GM19463 (cell line): Measurements from ENCODE around the gene MDH1.
"Not testable (repeated sequence)": the region's sequence is repeated elsewhere in the genome, so short reads cannot be mapped to it uniquely, and the experiment has no call there.

ENCODE experiments used
- ATAC-seq: cut with Tn5 transposase; IDR thresholded peaks from one replicate; pipeline ENCODE4 v1.9.1; 2021; ENCODE audit warnings: mild to moderate bottlenecking, moderate library complexity; ENCODE audit not compliant: unreplicated experiment

The MDH1 gene

DNA sequence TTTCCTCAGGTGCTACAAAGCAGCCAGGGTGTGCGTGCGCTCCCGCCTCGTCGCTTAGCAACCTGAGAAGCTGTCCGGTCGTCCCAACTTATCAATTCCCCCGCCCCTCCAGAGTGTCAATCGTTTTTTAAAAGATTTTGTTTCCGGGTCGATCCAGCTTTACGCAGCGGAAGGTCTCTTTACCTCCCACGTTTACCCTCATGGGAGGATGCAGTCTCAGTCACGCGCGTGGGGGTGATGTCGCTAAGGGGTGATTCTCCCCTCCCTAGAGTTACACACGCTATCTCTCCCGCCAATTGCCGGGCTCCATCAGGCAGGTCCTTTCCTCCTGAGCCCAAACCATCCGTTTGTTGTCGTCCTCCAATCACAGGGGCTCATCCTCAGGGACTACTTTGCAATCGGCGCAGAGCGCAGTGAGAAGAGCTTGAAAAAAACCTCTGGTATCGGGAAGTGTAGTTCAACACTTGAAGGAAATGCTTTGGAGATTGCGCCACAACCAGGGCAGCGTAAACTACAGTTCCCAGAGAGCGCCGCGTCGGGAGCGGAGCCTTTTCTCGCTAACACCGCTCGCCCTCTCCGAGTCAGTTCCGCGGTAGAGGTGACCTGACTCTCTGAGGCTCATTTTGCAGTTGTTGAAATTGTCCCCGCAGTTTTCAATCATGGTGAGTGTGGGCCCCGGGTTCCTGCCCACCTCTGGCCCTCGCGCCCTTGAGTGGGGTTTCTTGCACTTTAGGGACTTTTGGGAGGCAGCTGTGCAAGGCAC, at the start of gene MDH1, which contains the start of gene WDPCP:
Gene MDH1, plus strand, starts transcription at position 579 of the 763 bp plus-strand sequence. Its CDS starts 81 bp downstream, at position 660.
Gene WDPCP, minus strand, starts transcription at position 93 of the 763 bp plus-strand sequence. CDS start 206 bp downstream, outside the sequence.
- peak; percentile 85 for ATAC-seq

GRCh38 chr2:63539416-63540162, 49.2 kb upstream of the MDH1 start:
- no peak for ATAC-seq

DNA sequence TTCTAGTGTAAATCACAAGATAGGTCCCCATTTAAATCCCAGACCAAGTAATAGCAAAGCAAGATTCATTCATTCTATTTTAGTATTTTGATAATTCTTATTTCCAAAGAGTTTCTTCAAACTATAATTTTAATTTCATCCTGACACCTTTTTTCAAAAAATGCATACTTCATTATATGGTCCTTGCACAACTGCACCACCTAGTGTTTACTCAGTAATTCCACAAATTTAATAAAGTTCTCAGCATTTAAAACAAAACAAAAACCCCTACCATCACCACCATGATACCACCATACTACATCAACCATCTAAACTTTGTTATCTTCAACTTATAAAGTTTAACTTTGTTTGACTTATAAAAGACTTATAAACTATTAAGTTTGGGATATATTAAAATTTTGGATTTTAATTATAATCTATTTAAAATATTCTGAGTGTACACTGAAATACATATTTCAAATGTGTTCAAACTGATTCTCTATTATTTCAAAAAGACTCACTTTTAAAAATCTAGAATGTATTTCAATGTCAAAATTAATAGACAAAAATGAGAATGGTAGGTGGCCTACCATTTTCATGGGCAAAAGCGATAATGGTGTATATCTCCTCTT, 44.6 kb upstream of the MDH1 start:
- no peak for ATAC-seq

DNA sequence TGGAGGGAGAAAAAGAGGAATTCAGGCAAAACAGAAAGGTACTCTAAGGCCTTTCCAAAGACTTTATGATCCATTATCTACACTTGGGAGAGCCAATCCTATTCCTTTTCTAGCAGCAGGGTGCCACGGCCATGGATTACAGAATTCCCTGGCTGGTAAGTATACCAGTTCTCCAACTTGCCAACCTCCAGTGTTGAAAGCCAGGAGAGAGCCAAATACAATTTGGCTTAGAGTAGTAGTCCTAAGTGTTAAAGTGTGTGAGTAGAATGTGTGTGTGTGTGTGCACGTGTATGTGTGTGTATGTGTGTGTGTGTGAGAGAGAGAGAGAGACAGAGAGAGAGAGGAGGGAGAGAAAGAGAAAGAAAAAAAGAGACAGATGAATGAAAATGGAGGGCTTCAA, 43.7 kb upstream of the MDH1 start:
- no peak for ATAC-seq

GRCh38 chr2:63553049-63553448, 35.7 kb upstream of the MDH1 start:
- ATAC-seq, result no peak

DNA sequence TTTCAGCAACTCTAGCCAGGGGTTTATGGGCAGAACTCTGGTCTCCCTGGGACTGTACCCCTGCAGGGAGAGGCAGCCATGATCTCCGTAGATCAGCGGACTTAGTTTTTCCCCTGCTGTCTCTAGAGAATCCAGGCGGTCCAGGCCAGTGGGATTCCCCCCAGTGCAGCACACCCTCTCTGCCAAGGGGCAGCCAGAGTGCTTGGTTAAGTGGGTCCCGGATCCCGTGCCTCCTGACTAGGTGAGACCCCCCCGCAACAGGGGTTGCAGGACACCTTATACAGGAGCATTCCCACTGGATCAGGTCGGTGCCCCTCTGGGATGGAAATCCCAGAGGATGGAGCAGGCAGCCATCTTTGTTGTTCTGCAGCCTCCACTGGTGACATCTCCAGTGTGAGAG, 33.5 kb upstream of the MDH1 start:
- ATAC-seq, result no peak

DNA sequence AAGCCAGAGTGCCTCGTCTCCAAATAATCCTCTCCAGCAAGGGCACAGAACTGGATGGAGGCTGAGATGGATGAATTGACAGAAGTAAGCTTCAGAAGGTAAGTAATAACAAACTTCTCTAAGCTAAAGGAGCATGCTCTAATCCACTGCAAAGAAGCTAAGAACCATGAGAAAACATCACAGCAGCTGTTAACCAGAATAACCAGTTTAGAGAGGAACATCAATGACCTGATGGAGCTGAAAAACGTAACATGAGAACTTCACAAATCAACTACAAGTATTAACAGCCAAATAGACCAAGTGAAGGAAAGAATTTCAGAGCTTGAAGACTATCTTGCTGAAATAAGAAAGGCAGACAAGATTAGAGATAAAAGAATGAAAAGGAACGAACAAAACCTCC, 32.8 kb upstream of the MDH1 start:
- ATAC-seq, result no peak

DNA sequence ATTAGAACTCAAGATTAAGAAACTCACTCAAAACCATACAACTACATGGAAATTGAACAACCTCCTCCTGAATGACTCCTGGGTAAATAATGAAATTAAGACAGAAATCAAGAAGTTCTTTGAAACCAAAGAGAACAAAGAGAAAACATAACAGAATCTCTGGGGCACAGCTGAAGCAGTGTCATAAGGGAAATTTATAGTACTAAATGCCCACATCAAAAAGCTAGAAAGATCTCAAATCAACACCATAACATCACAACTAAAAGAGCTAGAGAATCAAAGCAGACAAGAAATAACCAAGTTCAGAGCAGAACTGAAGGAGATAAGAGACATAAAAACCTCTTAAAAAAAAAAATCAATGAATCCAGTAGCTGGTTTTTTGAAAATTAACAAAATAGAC, 30.9 kb upstream of the MDH1 start:
- ATAC-seq, result not testable (repeated sequence)

DNA sequence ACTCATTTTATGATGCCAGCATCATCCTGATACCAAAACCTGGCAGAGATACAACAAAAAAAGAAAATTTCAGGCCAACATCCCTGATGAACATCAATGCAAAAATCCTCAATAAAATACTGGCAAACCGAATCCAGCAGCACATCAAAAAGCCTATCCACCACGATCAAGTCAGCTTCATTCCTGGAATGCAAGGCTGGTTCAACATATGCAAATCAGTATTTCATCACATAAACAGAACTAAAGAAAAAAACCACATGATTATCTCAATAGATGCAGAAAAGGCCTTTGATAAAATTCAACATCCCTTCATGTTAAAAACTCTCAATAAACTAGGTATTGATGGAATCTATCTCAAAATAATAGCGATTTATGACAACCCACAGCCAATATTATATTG, 29.8 kb upstream of the MDH1 start:
- not testable (repeated sequence) for ATAC-seq

DNA sequence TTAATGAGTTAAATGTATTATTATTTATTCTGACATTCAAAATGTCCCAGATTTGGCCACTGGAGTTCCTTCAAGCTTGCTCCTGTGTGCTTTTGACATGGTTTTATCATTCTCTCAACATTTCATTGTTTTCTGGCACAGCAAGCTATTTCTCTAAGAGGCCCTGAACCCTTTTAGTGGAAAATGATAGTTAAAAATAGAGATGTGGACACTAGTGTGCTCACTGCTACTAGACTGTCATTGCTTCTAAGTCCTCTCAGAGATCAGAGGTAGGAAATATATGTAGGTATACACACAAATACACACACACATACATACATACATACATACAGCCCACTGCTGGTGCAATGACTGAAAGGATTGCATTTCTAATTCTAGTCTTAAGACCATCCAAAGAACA, 26.0 kb upstream of the MDH1 start:
- ATAC-seq, result no peak

DNA sequence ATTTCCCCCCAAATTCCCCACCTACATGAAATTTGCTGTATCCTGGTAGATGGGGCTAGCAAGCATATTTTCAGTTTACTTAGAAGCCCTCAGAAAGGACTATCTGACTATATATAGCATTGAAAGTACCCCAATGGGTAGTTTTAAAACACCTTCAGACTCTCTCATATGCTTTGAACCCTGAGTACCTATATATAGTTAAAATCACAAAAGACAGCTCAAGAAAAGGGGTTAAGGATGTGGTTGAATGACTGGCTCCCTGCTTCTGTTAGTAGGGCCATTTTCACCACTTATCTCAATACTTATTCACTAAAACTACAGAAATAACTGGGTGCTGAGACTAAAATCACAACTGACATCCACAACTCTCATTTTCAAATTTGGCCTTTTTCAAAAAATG, 19.0 kb upstream of the MDH1 start:
- no peak for ATAC-seq

GRCh38 chr2:63571291-63571690, 17.5 kb upstream of the MDH1 start:
- no peak for ATAC-seq

DNA sequence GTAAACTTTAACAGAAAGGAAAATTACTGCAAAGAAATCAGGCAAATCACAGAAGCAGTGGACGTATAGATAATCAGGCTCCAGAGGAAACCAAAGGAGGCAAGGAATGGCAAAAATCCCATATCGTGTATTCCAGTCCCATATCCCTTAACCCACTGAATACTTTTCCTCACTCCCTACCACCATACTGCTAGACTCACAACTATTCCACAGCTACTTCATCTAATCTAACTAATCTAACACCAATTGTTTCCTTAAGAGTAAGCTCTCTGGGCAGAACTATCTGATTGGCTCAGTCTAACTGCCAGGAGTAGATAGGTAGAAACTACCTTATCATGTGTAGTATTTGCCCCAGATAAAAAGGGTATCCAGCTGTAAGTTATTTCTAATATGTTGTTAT, 16.8 kb upstream of the MDH1 start:
- no peak for ATAC-seq

DNA sequence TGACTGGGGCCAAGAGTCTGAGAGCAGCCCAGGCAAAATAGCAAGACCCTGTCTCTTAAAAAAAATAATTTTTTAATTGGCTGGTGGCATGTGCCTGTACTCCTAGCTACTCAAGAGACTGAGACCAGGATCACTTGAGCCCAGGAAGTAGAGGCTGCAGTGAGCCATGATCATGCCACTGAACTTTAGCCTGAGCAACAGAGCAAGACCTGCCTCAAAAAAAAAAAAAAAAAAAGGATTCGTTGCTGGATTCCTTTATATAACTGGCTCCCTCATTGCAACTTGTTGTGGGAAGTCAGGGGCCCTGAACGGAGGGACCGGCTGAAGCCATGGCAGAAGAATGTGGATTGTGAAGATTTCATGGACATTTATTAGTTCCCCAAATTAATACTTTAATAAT, 15.7 kb upstream of the MDH1 start:
- not testable (repeated sequence) for ATAC-seq

DNA sequence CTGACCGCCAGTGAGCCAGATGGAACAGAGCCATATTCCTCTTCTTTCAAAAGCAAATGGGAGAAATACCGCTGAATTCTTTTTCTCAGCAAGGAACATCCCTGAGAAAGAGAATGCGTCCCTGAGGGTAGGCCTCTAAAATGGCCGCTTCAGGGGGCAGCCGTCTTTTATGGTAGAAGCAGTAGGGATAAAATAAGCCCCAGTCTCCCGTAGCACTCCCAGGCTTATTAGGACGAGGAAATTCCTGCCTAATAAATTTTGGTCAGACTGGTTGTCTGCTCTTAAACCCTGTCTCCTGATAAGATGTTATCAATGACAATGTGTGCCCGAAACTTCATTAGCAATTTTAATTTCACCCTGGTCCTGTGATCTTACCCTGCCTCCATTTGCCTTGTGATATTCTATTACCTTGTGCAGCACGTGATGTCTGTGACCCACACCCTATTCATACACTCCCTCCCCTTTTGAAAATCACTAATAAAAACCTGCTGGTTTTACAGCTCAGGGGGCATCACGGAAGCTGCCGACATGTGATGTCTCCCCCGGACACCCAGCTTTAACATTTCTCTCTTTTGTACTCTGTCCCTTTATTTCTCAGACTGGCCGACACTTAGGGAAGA, 14.9 kb upstream of the MDH1 start:
- not testable (repeated sequence) for ATAC-seq

- ATAC-seq, result no peak
Observed at GRCh38 chr2:63576546-63576945, 12.2 kb upstream of the MDH1 start.

DNA sequence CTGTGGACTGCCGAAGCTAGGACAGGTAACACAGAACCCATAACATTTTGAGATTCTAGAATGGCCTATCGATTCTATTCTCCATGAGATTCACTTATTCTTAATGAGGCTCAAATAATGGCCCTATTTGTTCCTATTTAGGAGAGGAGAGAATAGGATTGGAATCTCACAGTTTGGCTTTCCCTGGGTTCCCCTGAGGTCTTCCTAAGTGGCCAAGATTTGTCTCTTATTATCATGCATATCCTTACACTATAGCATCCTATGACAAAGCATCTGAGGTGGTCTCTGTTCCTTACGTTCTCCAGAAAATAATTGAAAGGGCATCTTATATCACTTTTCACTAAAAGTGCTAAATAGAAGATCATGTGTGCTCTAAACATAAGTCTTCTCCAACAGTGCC, 10.0 kb upstream of the MDH1 start:
- no peak for ATAC-seq

GRCh38 chr2:63580651-63581297, 8.0 kb upstream of the MDH1 start:
- ATAC-seq, result no peak

GRCh38 chr2:63581298-63581961, 7.3 kb upstream of the MDH1 start:
- ATAC-seq, result no peak

DNA sequence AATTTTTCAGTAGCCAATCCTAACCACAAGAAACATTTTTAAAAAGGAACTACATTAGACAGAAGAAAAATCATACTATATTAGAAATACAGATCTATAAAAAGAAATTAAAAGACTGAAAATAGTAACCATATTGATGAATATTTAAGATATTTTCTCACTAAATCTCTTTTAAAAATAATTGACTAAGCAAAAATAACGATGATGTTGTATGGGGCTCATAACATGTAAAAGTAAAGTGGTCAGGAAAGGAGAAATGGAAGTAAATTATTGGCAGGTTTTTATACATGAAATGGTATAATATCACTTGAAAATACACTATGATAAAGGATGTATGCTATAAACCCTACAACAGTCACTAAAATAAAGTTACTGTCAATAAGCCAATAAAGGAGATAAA, 5.9 kb upstream of the MDH1 start:
- ATAC-seq, result no peak
